RWPE2 (cell line): ENCODE measurements around the gene C5orf58.
"Not testable (repeated sequence)": the region's sequence is repeated elsewhere in the genome, so short reads cannot be mapped to it uniquely, and the experiment has no call there.

Experiments used
- ATAC-seq: fragments of 200-7000 bp; cut with Tn5 transposase; 3 replicates; pipeline ENCODE4 v1.9.1; 2021; ENCODE audit warnings: low read depth
- DNase-seq: peaks from one replicate; pipeline ENCODE4 v3.0.0-alpha.2; 2020; ENCODE audit warnings: low spot score
- H3K27ac ChIP-seq: fragments of 450-650 bp; 2 replicates; pipeline ENCODE4 v1.5.1; 2017; ENCODE audit warnings: mild to moderate bottlenecking; ENCODE audit not compliant: poor library complexity, severe bottlenecking
- H3K27me3 ChIP-seq: fragments of 250-450 bp; sonication (Bioruptor Pico); 2 replicates; pipeline ENCODE4 v1.5.1; 2021; ENCODE audit warnings: mild to moderate bottlenecking, moderate library complexity; ENCODE audit not compliant: insufficient read depth, poor library complexity, severe bottlenecking
- H3K36me3 ChIP-seq: fragments of 250-450 bp; sonication (Bioruptor Pico); 2 replicates; pipeline ENCODE4 v1.5.1; 2020; ENCODE audit warnings: low read depth, mild to moderate bottlenecking, moderate library complexity
- H3K4me1 ChIP-seq: fragments of 250-450 bp; sonication (Bioruptor Pico); 2 replicates; pipeline ENCODE4 v1.5.1; 2021; ENCODE audit warnings: mild to moderate bottlenecking, moderate library complexity; ENCODE audit not compliant: insufficient read depth, poor library complexity, severe bottlenecking
- H3K4me3 ChIP-seq: fragments of 250-450 bp; sonication (Bioruptor Pico); 2 replicates; pipeline ENCODE4 v1.5.1; 2021; ENCODE audit warnings: mild to moderate bottlenecking, moderate library complexity; ENCODE audit not compliant: severe bottlenecking
- H3K9me3 ChIP-seq: fragments of 250-450 bp; sonication (Bioruptor Pico); 2 replicates; pipeline ENCODE4 v1.5.1; 2021; ENCODE audit warnings: mild to moderate bottlenecking, moderate library complexity; ENCODE audit not compliant: severe bottlenecking
- TF ChIP-seq, protein P1 (sequence below): fragments of 450-650 bp; IDR thresholded peaks from one replicate; pipeline ENCODE4 v1.5.1; 2017; ENCODE audit warnings: mild to moderate bottlenecking, moderate library complexity; ENCODE audit not compliant: poor library complexity, severe bottlenecking

The C5orf58 gene

DNA sequence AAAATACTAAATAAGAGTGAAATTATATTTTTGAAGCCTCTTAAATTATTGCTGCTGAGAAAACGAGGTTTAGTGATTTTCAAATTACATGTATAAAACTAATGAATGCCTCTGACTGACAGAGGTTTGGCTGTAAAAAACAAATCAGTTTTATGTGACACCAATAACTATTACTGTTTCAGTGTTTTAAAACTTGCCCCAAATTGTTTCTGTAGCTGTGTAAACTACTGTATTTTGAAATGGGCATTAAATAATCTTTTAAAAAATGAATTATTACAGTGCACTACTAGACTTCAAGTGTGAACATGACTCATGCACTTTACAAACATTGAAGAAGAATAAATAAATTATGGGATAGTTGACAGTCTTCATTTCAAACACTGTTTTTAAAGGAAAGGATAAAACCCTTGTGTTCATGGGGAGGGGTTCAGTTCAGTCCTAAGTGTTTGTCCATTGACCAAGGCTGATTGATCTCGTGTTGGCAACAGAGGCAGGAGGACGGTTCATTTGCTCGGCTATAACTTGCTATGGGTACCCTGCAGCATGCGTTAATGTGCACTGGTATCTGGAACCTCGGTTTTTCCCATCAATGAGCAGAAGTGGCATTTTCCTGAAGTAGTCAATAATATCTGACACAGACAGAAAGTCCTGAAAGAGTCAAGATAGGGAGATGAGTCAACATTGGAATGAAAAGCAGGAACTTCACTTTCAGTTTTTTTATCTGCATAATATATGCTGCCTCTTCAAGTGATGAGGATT, 15.6 kb downstream of the C5orf58 start:
- Histone ChIP-seq H3K27me3 (no peaks in the 10 kb centered on the region), H3K36me3 (no peaks in the 10 kb centered on the region), H3K9me3 (no peaks in the 10 kb centered on the region), H3K4me3 (no peak overlapping the region), H3K4me1 (peaks cover 38% of the 10 kb centered on the region), H3K27ac (no peak overlapping the region)
- DNase-seq (no peak), ATAC-seq (peak; percentile 43; the same call in 2 of the 3 replicates)
- TF ChIP-seq, protein P1, sequence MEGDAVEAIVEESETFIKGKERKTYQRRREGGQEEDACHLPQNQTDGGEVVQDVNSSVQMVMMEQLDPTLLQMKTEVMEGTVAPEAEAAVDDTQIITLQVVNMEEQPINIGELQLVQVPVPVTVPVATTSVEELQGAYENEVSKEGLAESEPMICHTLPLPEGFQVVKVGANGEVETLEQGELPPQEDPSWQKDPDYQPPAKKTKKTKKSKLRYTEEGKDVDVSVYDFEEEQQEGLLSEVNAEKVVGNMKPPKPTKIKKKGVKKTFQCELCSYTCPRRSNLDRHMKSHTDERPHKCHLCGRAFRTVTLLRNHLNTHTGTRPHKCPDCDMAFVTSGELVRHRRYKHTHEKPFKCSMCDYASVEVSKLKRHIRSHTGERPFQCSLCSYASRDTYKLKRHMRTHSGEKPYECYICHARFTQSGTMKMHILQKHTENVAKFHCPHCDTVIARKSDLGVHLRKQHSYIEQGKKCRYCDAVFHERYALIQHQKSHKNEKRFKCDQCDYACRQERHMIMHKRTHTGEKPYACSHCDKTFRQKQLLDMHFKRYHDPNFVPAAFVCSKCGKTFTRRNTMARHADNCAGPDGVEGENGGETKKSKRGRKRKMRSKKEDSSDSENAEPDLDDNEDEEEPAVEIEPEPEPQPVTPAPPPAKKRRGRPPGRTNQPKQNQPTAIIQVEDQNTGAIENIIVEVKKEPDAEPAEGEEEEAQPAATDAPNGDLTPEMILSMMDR = no peak

DNA sequence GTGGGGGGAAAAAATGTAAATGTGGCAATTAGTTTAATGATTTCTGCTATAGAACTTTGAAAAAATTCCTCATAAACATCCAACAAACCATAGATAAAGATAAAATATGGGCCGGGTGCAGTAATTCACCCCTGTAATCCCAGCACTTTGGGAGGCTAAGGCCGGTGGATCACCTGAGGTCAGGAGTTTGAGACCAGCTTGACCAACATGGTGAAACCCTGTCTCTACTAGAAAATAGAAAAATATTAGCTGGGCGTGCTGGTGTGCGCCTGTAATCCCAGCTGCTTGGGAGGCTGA, 16.1 kb downstream of the C5orf58 start:
- H3K4me1 ChIP-seq = peaks cover 42% of the 10 kb centered on the region
- not testable (repeated sequence) for ATAC-seq, H3K27me3 ChIP-seq, H3K4me3 ChIP-seq, H3K9me3 ChIP-seq, DNase-seq, H3K36me3 ChIP-seq, H3K27ac ChIP-seq

DNA sequence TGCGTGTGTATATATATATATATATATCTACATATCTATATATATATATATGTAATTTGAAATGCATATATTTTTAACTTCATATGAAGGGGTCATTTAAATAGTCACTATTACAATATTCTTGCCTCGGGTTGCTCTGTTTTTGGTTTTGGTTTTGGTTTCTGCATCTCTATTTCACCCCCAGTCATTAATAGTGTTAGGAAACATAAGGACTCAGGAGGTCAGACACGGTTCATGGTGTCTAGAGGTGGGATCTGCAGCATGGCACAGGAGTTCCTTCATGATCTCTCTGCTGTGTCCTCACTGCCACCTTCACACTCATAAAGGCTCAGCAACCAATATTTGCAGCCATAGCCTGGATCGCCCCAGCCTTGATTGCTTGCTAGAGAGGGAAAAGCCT, 16.6 kb downstream of the C5orf58 start:
- peaks cover 44% of the 10 kb centered on the region for H3K4me1 ChIP-seq
- H3K27ac ChIP-seq = no peak overlapping the region
- H3K4me3 ChIP-seq = no peak overlapping the region
- H3K36me3 ChIP-seq = no peaks in the 10 kb centered on the region
- DNase-seq (no peak), ATAC-seq (no peak)
- no peaks in the 10 kb centered on the region for H3K9me3 ChIP-seq
- TF ChIP-seq, protein P1 = no peak
- H3K27me3 ChIP-seq = no peaks in the 10 kb centered on the region

DNA sequence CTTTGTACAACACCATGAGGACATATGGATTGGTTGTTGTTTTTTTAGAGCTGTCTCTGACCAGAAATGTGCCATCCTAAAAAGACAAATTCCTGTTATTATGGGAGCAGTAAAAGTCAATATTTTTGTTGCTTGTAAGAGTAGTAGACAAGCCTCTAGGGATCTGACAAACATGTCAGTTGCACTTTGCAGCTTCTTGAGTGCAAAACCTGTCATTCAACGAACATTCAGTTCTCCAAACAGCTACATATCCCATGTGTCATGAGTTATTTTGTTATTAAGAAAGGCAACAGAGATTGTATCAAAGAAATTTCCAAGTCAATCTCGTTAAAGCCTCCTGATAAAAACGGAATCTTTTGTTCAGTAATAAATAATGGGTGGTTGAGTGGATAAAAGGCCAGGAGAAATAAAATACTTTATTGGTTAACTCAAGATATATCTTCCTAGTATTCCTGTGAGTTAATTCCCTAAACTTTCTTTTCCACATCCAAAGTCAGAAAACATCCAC, 18.1 kb downstream of the C5orf58 start:
- H3K27me3 ChIP-seq = no peaks in the 10 kb centered on the region
- H3K4me3 ChIP-seq = no peak overlapping the region
- DNase-seq (no peak), ATAC-seq (no peak)
- no peaks in the 10 kb centered on the region for H3K9me3 ChIP-seq
- TF ChIP-seq, protein P1 = no peak
- peaks cover 46% of the 10 kb centered on the region for H3K4me1 ChIP-seq
- no peaks in the 10 kb centered on the region for H3K36me3 ChIP-seq
- no peak overlapping the region for H3K27ac ChIP-seq

DNA sequence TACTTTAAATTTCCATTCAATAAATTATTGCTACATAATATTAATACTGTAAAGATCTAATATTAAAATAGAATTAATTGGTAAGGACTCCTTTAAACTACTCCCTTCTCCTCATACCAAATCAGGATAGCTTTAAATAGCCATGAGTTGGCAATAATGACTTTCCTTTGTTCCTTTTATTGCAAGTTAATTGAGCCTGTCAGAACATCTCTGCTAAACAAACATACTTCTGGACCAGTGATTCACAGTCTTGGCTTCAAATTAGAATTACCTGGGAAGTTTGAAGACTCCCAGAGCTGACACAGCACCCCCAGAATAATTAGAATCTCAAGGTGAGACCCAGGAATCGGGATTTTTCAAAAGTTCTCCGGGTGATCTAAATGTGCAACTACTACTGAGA, 18.7 kb downstream of the C5orf58 start:
- ATAC-seq (peak; percentile 54), DNase-seq (no peak)
- Histone ChIP-seq H3K27me3 (no peaks in the 10 kb centered on the region), H3K4me1 (peaks cover 46% of the 10 kb centered on the region), H3K4me3 (no peak overlapping the region), H3K36me3 (no peaks in the 10 kb centered on the region), H3K9me3 (no peaks in the 10 kb centered on the region), H3K27ac (no peak overlapping the region)
- TF ChIP-seq, protein P1 = no peak
